Erythroblast (primary cell): Measurements from ENCODE around the gene PODXL.

Experiments
- GATA1 ChIP-seq: IDR thresholded peaks from 2 replicates; pipeline ENCODE4 v1.6.1; 2011; ENCODE audit warnings: low read depth, mild to moderate bottlenecking, control low read depth, low read length, moderate library complexity
- POLR2A ChIP-seq: IDR thresholded peaks from 2 replicates; pipeline ENCODE4 v1.6.1; 2011; ENCODE audit warnings: mild to moderate bottlenecking, low read length

DNA sequence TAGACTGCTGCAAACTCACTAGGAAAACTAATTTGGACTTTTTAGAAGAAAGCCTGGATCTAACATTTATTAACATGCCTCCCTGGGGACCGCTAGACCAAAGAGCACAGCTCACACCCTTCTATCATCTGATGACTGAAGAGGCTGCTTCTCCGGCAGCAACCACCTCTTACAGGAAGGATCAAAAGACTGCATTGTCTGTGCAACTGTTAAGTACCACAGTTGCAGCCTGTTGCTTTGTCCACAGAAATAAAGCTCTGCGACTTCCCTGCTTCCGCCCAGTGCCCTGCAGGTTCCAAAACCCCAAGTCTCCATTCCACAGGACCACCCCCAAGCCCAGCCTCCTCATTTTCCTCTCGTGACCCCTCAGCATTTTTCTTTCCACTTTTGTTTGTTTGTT, 14.0 kb upstream of the PODXL start:
- TF ChIP-seq POLR2A (no peak), GATA1 (no peak)
